Upper lobe of left lung (tissue), 6 donors: ENCODE measurements around the gene C11orf52. TPM values are rescaled to one million over a fixed set of nuclear protein-coding genes. Genes with fewer than 3 reads are reported as not detected.

Source experiments
- ATAC-seq, 2 donors: fragments of 200-7000 bp; cut with Tn5 transposase; one replicate each; pipeline ENCODE4 v1.9.1; 2022; ENCODE audit warnings: mild to moderate bottlenecking in 2 of 2, moderate library complexity in 2 of 2; ENCODE audit not compliant: low FRiP score in 2 of 2
- DNase-seq, 2 donors: peaks; one replicate each; pipeline ENCODE4 v3.0.0-alpha.2; 2019 to 2020
- H3K27ac ChIP-seq, 4 donors: fragments of 200-600 bp; sonication (generic); one replicate each; pipeline ENCODE4 v1.5.1; 2016 to 2019
- H3K27me3 ChIP-seq, 4 donors: fragments of 200-600 bp; sonication (generic); one replicate each; pipeline ENCODE4 v1.5.1; 2017 to 2019
- H3K36me3 ChIP-seq, 4 donors: fragments of 200-600 bp; sonication (generic); one replicate each; pipeline ENCODE4 v1.5.1; 2016 to 2019
- H3K4me1 ChIP-seq, 4 donors: fragments of 200-600 bp; sonication (generic); one replicate each; pipeline ENCODE4 v1.5.1; 2018 to 2019
- H3K4me3 ChIP-seq, 4 donors: fragments of 200-600 bp; sonication (generic); one replicate each; pipeline ENCODE4 v1.5.1; 2017 to 2019; ENCODE audit warnings: mild to moderate bottlenecking in 2 of 4, moderate library complexity in 1 of 4
- H3K9me3 ChIP-seq, 4 donors: fragments of 200-600 bp; sonication (generic); one replicate each; pipeline ENCODE4 v1.5.1; 2018 to 2019
- EP300 ChIP-seq, 4 donors: sonication (generic); formaldehyde crosslinking; IDR thresholded peaks; one replicate each; pipeline ENCODE4 v1.5.1; 2017; ENCODE audit warnings: antibody characterized with exemption in 4 of 4, control low read depth in 2 of 4
- POLR2A ChIP-seq, 4 donors: fragments of 450-650 bp; IDR thresholded peaks; one replicate each; pipeline ENCODE4 v1.5.1; 2016 to 2017; ENCODE audit warnings: antibody characterized with exemption in 4 of 4, mild to moderate bottlenecking in 2 of 4
- POLR2AphosphoS5 ChIP-seq, 2 donors: sonication (generic); formaldehyde crosslinking; IDR thresholded peaks; one replicate each; pipeline ENCODE4 v1.5.1; 2017; ENCODE audit warnings: antibody characterized with exemption in 2 of 2
- WGBS, 2 donors: methylation state at CpG; one replicate each; pipeline ENCODE4 v1.1.5; 2017 to 2018; 5-methylcytosine and 5-hydroxymethylcytosine counted together
- total RNA-seq, 6 donors: library from RNA; depleted of rRNA in 4 of 6; stranded (reverse); fragments of >200 nt in 4 of 6; gene quantifications; one replicate each; pipeline versions ENCODE4 v1.1.0 to v1.2.1, GENCODE V29; 2016 to 2021
- TF ChIP-seq, protein P1 (sequence below), 6 experiments: fragments of 450-650 bp in 4 of 6; fragments of 200-600 bp in 2 of 6; sonication (generic) in 2 of 6; IDR thresholded peaks; one replicate each; pipeline ENCODE4 v1.5.1; 2016 to 2019; ENCODE audit warnings: antibody characterized with exemption in 6 of 6
- donor health status: DM: no; HTN: no; CAD: no; lungs with moderate emphysema.
- donor health status: DM: no; HTN: yes; CAD: no; lungs with severe emphysema.

C11orf52 gene
- total RNA-seq, 6 donors from 2014 or later = 7.1 to 26.7 (median 11.3) TPM

DNA sequence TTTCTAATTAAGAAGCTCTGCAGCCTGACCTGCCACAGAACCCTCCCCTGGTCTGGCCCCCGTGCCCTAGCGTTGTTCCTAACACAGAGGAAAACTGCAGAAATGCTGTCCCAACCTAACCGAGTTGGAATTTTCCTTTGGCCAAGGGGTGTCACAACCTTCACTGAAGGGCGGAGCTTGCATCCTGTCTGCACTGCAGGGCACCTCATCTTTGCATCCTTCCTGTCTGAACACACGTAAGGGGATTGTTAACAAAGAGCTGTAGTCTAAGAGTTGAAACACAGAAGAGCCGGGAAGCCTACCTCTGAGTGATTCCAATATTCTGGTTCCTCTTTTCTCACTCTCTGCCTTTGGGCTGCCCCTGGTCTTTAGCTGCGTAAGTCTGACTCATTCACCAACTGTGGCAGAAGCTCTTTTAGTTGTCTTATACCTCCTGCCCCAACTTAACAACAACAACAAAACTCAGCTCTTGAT is 20.0 kb downstream of the C11orf52 start:
- ATAC-seq (peak in 1 of 2 donors; percentile 63), DNase-seq (no peak)
- 33 to 37% methylated on average over 7 of the region's 7 CpGs for WGBS, 2 donors
- Histone ChIP-seq H3K4me1 (peaks cover 14 to 33% (median 25%) of the 10 kb centered on the region in 4 donors), H3K9me3 (no peaks in the 10 kb centered on the region), H3K36me3 (no peaks in the 10 kb centered on the region), H3K27ac (peak overlapping the region in 2 of 4 donors; percentile 41 to 54), H3K4me3 (no peak overlapping the region), H3K27me3 (no peaks in the 10 kb centered on the region)
- TF ChIP-seq, protein P1, sequence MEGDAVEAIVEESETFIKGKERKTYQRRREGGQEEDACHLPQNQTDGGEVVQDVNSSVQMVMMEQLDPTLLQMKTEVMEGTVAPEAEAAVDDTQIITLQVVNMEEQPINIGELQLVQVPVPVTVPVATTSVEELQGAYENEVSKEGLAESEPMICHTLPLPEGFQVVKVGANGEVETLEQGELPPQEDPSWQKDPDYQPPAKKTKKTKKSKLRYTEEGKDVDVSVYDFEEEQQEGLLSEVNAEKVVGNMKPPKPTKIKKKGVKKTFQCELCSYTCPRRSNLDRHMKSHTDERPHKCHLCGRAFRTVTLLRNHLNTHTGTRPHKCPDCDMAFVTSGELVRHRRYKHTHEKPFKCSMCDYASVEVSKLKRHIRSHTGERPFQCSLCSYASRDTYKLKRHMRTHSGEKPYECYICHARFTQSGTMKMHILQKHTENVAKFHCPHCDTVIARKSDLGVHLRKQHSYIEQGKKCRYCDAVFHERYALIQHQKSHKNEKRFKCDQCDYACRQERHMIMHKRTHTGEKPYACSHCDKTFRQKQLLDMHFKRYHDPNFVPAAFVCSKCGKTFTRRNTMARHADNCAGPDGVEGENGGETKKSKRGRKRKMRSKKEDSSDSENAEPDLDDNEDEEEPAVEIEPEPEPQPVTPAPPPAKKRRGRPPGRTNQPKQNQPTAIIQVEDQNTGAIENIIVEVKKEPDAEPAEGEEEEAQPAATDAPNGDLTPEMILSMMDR (IDR thresholded peaks at IDR 0.05) = no peak
- TF ChIP-seq EP300 (IDR thresholded peaks at IDR 0.05) (no peak), POLR2AphosphoS5 (IDR thresholded peaks at IDR 0.05) (no peak), POLR2A (IDR thresholded peaks at IDR 0.05) (no peak)

DNA sequence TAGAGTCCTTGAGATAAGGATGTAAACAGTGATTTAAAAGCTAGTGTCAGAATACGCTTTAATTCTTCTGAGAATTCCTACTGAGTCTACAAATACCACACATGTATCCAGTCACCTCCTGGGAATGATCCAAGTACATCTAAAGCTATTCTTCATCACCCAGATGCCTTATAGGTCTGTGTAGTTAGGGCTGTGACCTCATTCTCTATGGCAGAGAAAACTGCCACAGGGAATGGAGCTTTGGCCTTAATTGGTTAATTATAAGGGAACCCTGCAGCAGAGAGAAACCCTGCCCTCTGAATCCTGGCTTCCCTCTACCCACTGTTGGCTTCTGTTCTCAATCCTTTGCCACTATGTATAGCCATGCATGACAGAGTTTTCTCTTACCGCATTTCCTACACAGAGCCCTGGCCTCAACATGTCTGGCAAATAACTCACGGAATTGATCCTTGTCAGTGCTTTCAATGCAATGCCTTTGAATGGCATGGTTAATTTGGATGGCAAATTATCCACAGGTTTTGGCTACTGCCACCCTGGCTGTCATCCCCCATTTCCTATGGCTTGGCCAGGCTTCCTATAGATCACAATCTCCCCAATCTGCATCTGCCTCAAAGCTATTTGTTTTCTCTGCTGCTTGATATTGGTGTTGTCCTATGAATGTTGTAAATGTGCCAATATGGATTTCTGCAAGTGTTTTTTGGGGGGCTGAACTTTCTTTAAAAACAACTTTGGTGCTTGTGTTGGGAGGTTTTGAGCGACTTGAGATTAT is 21.3 kb downstream of the C11orf52 start:
- Histone ChIP-seq H3K27me3 (no peaks in the 10 kb centered on the region), H3K4me1 (peaks cover 27 to 38% (median 32%) of the 10 kb centered on the region in 4 donors), H3K9me3 (no peaks in the 10 kb centered on the region), H3K27ac (peak overlapping the region in 1 of 4 donors; percentile 8), H3K4me3 (no peak overlapping the region), H3K36me3 (no peaks in the 10 kb centered on the region)
- DNase-seq = no peak
- no peak for ATAC-seq
- TF ChIP-seq EP300 (IDR thresholded peaks at IDR 0.05) (no peak), POLR2AphosphoS5 (IDR thresholded peaks at IDR 0.05) (no peak), POLR2A (IDR thresholded peaks at IDR 0.05) (no peak)
- TF ChIP-seq, protein P1 (IDR thresholded peaks at IDR 0.05) = no peak
- WGBS, 2 donors = 87 to 89% methylated on average over 4 of the region's 4 CpGs

DNA sequence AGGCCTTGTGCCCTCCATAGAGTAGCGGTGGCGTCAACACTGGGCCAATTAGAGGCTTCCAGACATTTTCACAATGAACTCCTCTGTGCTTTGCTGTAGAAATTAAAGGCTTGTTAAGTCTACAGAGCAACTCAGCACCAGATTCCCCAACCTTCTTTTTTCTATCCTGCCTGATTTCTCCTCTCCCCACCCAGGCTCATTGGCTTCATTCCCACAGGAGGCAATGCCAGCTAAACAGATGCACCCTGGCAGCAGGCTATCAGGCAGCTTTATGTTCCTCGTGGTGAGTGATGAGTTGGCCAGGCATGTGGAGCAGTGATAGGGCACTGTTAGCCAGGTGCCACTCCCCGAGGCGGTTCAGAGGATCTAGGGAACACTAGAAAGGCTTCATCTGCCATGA is 23.2 kb downstream of the C11orf52 start:
- no peak for ATAC-seq
- H3K27ac ChIP-seq = no peak overlapping the region
- 83 to 86% methylated on average over 5 of the region's 5 CpGs for WGBS, 2 donors

DNA sequence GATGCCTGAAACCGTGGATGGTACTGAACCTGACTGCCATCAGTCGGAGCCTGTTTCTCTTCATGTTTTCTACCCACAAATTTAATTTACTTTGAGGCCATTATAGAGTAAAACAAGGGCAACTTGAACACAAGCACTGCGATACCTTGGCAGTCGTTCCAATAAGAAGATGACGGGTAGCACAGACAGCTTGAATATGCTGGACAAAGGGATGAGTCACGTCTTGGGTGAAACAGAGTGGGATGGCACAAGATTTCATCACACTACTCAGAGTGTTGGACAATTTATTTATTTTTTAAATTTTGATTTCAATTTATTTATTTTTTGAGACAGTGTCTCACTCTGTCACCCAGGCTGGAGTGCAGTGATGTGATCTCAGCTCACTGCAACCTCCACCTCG is 24.1 kb downstream of the C11orf52 start:
- WGBS, 2 donors = 92 to 93% methylated on average over 7 of the region's 7 CpGs
- TF ChIP-seq POLR2AphosphoS5 (IDR thresholded peaks at IDR 0.05) = no peak
- TF ChIP-seq POLR2A (IDR thresholded peaks at IDR 0.05) = no peak
- TF ChIP-seq, protein P1 (IDR thresholded peaks at IDR 0.05) = no peak
- H3K27me3 ChIP-seq = no peaks in the 10 kb centered on the region
- DNase-seq = no peak
- no peak overlapping the region for H3K4me3 ChIP-seq
- H3K36me3 ChIP-seq = no peaks in the 10 kb centered on the region
- peaks cover 6 to 28% (median 18%) of the 10 kb centered on the region in 4 donors for H3K4me1 ChIP-seq
- H3K9me3 ChIP-seq = no peaks in the 10 kb centered on the region
- no peak overlapping the region for H3K27ac ChIP-seq
- ATAC-seq = no peak

More for the DNA sequence above, 23.2 kb downstream of the C11orf52 start:
- Histone ChIP-seq H3K4me1 (peaks cover 13 to 28% (median 23%) of the 10 kb centered on the region in 4 donors), H3K36me3 (no peaks in the 10 kb centered on the region), H3K4me3 (no peak overlapping the region), H3K27me3 (no peaks in the 10 kb centered on the region), H3K9me3 (no peaks in the 10 kb centered on the region)
- no peak for TF ChIP-seq EP300 (IDR thresholded peaks at IDR 0.05)
- no peak for TF ChIP-seq POLR2A (IDR thresholded peaks at IDR 0.05)
- no peak for TF ChIP-seq POLR2AphosphoS5 (IDR thresholded peaks at IDR 0.05)
- TF ChIP-seq, protein P1 (IDR thresholded peaks at IDR 0.05) = no peak
- DNase-seq = no peak
